Omental fat pad (tissue), 4 donors: Measurements from ENCODE around the gene TRAPPC12. TPM values are rescaled to one million over a fixed set of nuclear protein-coding genes. Genes with fewer than 3 reads are reported as not detected.

Experiments
- ATAC-seq: fragments of 150-250 bp; one replicate; pipeline ENCODE4 v1.9.1; 2016; ENCODE audit warnings: mild to moderate bottlenecking, moderate library complexity; ENCODE audit not compliant: low FRiP score
- DNase-seq: peaks from one replicate; pipeline ENCODE4 v3.0.0-alpha.2; 2019; ENCODE audit warnings: low spot score
- CTCF ChIP-seq, 3 donors: fragments of 450-650 bp; IDR thresholded peaks; one replicate each; pipeline ENCODE4 v1.5.1; 2016 to 2017; ENCODE audit warnings: antibody characterized with exemption in 3 of 3, mild to moderate bottlenecking in 3 of 3, moderate library complexity in 2 of 3
- total RNA-seq, 4 donors: library from RNA; depleted of rRNA; stranded (reverse); fragments of >200 nt; gene quantifications; one replicate each; pipeline ENCODE4 v1.1.0, GENCODE V29; 2016

TRAPPC12 gene
- total RNA-seq, 4 donors from 2014 or later: 39.3 to 92.1 (median 53.9) TPM

- no peak for ATAC-seq
- DNase-seq: no peak
Observed at GRCh38 chr2:3406501-3406900, 27.0 kb downstream of the TRAPPC12 start.

GRCh38 chr2:3408781-3409180 lies 29.3 kb downstream of the TRAPPC12 start:
- DNase-seq (no peak), ATAC-seq (no peak)
- TF ChIP-seq CTCF (IDR thresholded peaks at IDR 0.05): no peak

More at GRCh38 chr2:3406501-3406900, 27.0 kb downstream of the TRAPPC12 start:
- TF ChIP-seq CTCF (IDR thresholded peaks at IDR 0.05): no peak

GRCh38 chr2:3409627-3410170 lies 30.2 kb downstream of the TRAPPC12 start:
- no peak for TF ChIP-seq CTCF (IDR thresholded peaks at IDR 0.05)
- ATAC-seq (no peak), DNase-seq (no peak)

GRCh38 chr2:3411103-3411502 lies 31.6 kb downstream of the TRAPPC12 start:
- no peak for ATAC-seq
- no peak for DNase-seq
- no peak for TF ChIP-seq CTCF (IDR thresholded peaks at IDR 0.05)

GRCh38 chr2:3413697-3414096 lies 34.2 kb downstream of the TRAPPC12 start:
- DNase-seq: no peak
- TF ChIP-seq CTCF (IDR thresholded peaks at IDR 0.05): no peak
- ATAC-seq: no peak

- TF ChIP-seq CTCF (IDR thresholded peaks at IDR 0.05): no peak
- no peak for ATAC-seq
Observed at GRCh38 chr2:3414133-3414860, 34.8 kb downstream of the TRAPPC12 start.

More at GRCh38 chr2:3414133-3414860, 34.8 kb downstream of the TRAPPC12 start:
- DNase-seq: no peak
